ENCODE data around the gene N4BP3. TPM values are rescaled to one million over a fixed set of nuclear protein-coding genes. Genes with fewer than 3 reads are reported as not detected.
"Not testable (repeated sequence)": the region's sequence is repeated elsewhere in the genome, so short reads cannot be mapped to it uniquely, and the experiment has no call there.

The N4BP3 gene
- total RNA-seq, 3 donors from 2014 or later: 6.4 to 7.8 (median 7.6) TPM

DNA sequence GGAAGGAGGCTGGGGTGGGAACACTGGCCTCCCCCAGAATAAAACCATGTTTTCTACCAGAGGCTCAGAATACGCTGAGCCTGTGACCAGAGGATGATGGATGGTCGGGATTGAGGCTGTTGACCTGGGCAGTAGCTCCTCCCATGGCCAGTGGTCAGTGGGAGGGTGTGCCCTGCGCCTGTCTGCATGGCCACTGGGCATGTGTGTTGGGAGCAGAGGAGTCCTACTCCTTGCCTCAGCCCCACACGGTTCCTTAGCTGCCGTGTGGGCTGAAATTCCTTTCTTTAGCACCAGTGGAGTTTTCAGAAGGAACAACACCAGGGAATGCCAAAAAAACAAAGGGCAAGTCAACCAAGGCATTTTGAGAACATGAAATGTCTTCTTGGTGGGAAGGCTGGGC, 9.0 kb downstream of the N4BP3 start:
- no peak for DNase-seq
- no peak for ATAC-seq
- Mint-ChIP-seq H3K27me3 (ENCODE audit: low read depth) (no peaks in the 10 kb centered on the region), H3K4me1 (ENCODE audit: low read depth) (peaks cover 12% of the 10 kb centered on the region), H3K36me3 (ENCODE audit: insufficient read depth) (no peaks in the 10 kb centered on the region), H3K4me3 (no peak overlapping the region), H3K9me3 (no peaks in the 10 kb centered on the region)

DNA sequence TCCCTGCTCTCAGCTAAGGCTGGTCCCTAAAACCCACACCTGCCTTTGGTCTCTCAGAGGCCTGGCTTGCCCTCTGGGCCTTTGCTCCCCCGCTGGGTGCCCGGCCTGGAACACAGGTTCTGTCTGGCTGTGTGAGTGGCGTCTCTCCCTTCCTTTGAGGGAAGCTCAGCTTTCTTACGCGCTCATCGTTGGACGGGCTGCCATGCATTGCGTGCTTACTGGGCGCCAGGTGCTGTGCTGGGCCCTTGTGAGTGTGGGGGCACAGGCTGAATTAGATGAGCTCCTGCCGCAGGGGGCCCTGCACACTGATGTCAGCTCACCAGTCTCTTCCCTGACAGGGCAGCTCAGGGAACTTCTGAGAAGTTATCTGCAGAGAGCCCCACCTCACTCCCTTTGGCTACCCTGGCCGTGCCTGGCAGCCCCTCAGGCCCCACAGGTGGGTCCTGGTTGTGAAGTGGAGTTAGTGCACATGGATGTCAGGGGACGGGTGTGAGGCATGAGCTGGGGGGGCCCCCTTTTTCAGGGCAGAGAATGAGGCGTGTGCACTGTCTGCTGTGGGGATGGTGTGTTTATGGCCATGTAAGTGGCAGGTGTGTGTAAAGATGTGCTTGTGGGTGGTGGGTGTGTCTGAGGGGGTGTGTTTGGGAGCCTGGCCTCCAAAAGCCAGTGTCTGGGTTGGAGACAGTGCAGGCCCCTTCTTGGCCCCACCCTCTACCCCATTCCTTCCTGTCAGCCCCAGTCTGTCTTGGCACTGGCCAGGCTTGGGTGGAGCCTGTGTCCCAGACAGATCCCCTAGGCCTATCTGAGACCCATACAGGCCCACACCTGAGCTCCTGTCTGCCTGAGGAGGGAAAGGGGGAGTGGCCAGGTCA, 10.0 kb downstream of the N4BP3 start:
- ATAC-seq: no peak
- peaks cover 12% of the 10 kb centered on the region for H3K4me1 Mint-ChIP-seq (ENCODE audit: low read depth)
- no peaks in the 10 kb centered on the region for H3K9me3 Mint-ChIP-seq
- H3K36me3 Mint-ChIP-seq (ENCODE audit: insufficient read depth): no peaks in the 10 kb centered on the region
- no peaks in the 10 kb centered on the region for H3K27me3 Mint-ChIP-seq (ENCODE audit: low read depth)
- DNase-seq: no peak
- H3K4me3 Mint-ChIP-seq: no peak overlapping the region

DNA sequence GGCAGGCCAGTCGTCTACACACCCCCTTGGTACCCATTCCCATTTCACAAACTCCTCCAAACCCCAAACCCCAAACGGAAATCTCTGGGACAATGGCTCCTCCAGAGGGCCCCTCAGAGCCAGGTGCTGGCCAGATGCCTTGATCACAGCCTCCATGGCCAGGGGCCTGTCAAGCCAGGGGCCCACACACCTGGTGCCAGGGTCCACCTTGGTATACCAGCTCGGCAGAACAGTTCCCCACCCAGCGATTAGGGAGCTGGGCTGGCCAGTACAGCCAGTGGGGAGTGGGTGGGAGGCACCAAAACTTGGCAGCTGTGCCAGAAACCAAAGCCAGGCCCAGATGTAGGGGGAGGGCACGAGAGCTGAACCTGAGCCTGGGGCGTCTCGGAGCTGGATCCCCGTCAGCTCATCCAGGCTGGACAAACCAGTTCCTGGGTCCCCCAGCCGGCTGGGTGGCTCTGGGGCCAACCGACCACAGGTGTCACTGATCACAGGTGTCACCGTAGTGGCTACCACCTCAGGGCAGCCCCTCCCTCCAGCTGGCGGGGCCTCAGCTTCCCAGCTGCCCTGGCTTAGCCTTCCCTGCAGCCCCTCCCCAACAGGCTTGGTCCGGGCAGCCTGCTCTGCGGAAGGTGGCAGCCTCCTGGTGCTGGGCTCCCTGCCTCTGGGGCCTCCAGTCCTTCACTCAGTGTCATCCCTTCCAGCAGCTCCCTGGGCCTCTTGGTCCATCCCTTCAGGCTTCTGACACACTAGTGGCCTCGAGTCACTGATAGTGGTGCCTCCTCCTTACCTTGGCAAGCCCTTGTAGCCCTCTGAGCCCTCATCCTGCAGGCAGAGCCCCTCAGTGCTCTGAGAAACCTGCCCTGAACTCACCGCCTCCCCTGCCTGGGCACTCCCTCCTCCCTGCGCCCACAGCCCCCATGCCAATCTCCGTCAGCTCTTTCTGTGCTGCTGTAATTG, 10.9 kb downstream of the N4BP3 start:
- ATAC-seq: no peak
- Mint-ChIP-seq H3K4me1 (ENCODE audit: low read depth) (peaks cover 12% of the 10 kb centered on the region), H3K27me3 (ENCODE audit: low read depth) (no peaks in the 10 kb centered on the region), H3K4me3 (no peak overlapping the region), H3K36me3 (ENCODE audit: insufficient read depth) (no peaks in the 10 kb centered on the region), H3K9me3 (no peaks in the 10 kb centered on the region)
- no peak for DNase-seq

- no peaks in the 10 kb centered on the region for H3K9me3 Mint-ChIP-seq
- peaks cover 15% of the 10 kb centered on the region for H3K4me1 Mint-ChIP-seq (ENCODE audit: low read depth)
- ATAC-seq (no peak), DNase-seq (no peak)
- H3K36me3 Mint-ChIP-seq (ENCODE audit: insufficient read depth): no peaks in the 10 kb centered on the region
- H3K4me3 Mint-ChIP-seq: no peak overlapping the region
- H3K27me3 Mint-ChIP-seq (ENCODE audit: low read depth): no peaks in the 10 kb centered on the region
Observed at GRCh38 chr5:178125253-178125906, 12.0 kb downstream of the N4BP3 start.

GRCh38 chr5:178126556-178126955, 13.2 kb downstream of the N4BP3 start:
- no peak overlapping the region for H3K4me3 Mint-ChIP-seq
- ATAC-seq (no peak), DNase-seq (no peak)
- H3K9me3 Mint-ChIP-seq: no peaks in the 10 kb centered on the region
- peaks cover 9% of the 10 kb centered on the region for H3K4me1 Mint-ChIP-seq (ENCODE audit: low read depth)
- H3K27me3 Mint-ChIP-seq (ENCODE audit: low read depth): no peaks in the 10 kb centered on the region
- no peaks in the 10 kb centered on the region for H3K36me3 Mint-ChIP-seq (ENCODE audit: insufficient read depth)

- H3K27me3 Mint-ChIP-seq (ENCODE audit: low read depth); DNase-seq; H3K9me3 Mint-ChIP-seq; ATAC-seq; H3K36me3 Mint-ChIP-seq (ENCODE audit: insufficient read depth); H3K4me3 Mint-ChIP-seq: not testable (repeated sequence)
- peaks cover 16% of the 10 kb centered on the region for H3K4me1 Mint-ChIP-seq (ENCODE audit: low read depth)
Observed at GRCh38 chr5:178127300-178128009, 14.1 kb downstream of the N4BP3 start.

DNA sequence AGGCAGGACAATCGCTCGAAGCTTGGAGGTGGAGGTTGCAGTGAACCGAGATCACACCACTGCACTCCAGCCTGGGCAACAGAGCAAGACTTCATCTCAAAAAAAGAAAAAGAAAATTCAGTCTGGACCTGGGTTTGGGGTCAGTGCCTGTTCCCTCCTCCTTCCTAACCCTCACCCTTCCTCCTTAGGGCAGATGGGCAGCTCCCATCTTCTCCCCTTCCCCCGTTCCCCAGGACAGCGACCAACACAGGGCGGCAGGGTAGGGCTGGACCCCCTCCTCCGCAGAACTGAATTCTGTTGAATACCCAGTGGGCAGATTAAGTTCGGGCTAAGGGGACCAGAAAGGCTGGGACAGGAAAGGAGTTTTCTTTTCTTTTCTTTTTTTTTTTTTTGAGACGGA, 16.0 kb downstream of the N4BP3 start:
- no peak for ATAC-seq
- DNase-seq: no peak
- Mint-ChIP-seq H3K4me1 (ENCODE audit: low read depth) (peaks cover 21% of the 10 kb centered on the region), H3K27me3 (ENCODE audit: low read depth) (no peaks in the 10 kb centered on the region), H3K4me3 (no peak overlapping the region), H3K9me3 (no peaks in the 10 kb centered on the region), H3K36me3 (ENCODE audit: insufficient read depth) (peaks cover 7% of the 10 kb centered on the region)

GRCh38 chr5:178130234-178130575, 16.9 kb downstream of the N4BP3 start:
- not testable (repeated sequence) for H3K27me3 Mint-ChIP-seq (ENCODE audit: low read depth); DNase-seq; H3K9me3 Mint-ChIP-seq; ATAC-seq
- peaks cover 22% of the 10 kb centered on the region for H3K4me1 Mint-ChIP-seq (ENCODE audit: low read depth)
- H3K36me3 Mint-ChIP-seq (ENCODE audit: insufficient read depth): peaks cover 10% of the 10 kb centered on the region
- H3K4me3 Mint-ChIP-seq: peak overlapping the region; percentile 89

DNA sequence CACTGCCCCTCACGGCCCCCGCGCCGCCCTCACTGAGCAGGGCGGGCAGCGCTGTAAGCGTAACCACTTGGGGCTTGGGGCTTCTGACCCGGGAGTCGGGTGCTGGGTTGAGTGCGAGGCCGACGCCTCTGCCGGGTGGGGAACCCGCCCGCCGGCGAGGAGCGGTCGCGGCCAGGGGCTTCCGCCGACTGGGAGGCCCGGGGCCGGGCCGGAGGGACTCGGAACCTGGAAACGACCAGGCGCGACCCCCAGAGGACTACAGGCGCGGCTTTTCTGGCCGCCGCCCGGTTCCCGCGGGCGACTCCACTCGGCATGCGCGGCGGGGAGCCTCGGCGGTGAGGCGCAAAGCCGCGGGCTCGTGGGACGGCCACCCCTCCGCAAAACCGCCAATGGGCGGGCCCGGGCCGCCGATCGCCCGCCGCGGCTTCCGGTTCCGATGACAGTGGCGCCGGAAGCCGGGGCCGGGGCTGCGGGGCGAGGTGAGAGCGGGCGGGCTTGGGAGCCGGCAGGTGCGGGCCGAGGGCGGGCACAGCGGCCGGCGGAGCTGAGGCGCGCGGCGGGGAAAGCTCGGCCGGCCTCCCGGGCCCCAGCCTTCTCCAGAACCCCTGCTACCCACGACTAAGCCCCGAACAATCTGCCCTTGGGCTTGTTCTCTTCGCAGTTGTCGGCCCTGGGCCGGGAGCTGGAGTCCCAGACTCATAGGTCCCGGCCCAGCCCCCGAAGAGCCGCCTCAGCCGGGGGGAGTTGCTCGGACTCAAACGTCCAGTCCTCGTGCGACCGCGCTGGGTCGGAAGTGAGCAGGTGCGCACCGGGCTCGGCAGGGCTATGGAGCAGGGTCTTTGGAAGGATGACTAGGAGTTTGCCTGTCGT, 17.5 kb downstream of the N4BP3 start, which contains the start of gene RMND5B:
RMND5B (plus strand) TSS at position 439 of the 870 bp plus-strand sequence. CDS start 7,106 bp downstream, outside the sequence.
- Mint-ChIP-seq H3K36me3 (ENCODE audit: insufficient read depth) (peaks cover 15% of the 10 kb centered on the region), H3K4me3 (peak within 1 kb of the TSS; percentile 89), H3K4me1 (ENCODE audit: low read depth) (peaks cover 25% of the 10 kb centered on the region), H3K27me3 (ENCODE audit: low read depth) (no peaks in the 10 kb centered on the region), H3K9me3 (no peaks in the 10 kb centered on the region)
- DNase-seq: peak; percentile 71
- peak; percentile 93 to 96 for ATAC-seq

DNA sequence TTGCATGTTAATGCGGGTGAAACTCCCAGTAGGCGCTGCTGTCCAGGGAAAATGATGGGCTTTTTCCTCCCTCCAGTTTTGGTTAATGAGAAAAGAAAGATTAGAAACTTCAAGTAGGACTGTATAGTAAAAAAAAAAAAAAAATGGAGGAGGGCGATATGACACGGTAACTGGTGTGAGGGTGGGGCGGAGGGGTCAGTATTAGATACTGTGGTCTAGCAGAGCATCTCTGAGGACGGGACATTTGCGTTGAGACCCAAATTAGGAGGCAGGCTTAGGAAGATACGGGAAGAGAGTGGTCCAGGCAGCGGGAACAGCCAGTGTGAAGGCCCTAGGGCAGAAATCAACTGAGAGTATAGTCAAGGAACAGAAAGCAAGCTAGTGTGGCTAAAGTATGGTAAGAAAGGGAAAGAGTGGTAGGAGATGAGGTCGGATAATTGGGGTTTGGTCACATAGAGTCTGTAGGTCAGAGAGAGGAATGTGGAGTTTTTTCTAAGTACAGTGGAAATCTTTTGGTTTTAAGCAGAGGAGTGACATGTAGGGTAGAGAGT, 18.2 kb downstream of the N4BP3 start:
- Mint-ChIP-seq H3K27me3 (ENCODE audit: low read depth) (no peaks in the 10 kb centered on the region), H3K4me3 (peak overlapping the region; percentile 89), H3K36me3 (ENCODE audit: insufficient read depth) (peaks cover 18% of the 10 kb centered on the region), H3K9me3 (no peaks in the 10 kb centered on the region), H3K4me1 (ENCODE audit: low read depth) (peaks cover 26% of the 10 kb centered on the region)
- no peak for ATAC-seq
- DNase-seq: no peak

- no peak for ATAC-seq
Observed at GRCh38 chr5:178136990-178137389, 23.7 kb downstream of the N4BP3 start.

GRCh38 chr5:178137991-178138390, 24.7 kb downstream of the N4BP3 start:
- Mint-ChIP-seq H3K4me3 (no peak overlapping the region), H3K36me3 (ENCODE audit: insufficient read depth) (peaks cover 31% of the 10 kb centered on the region), H3K9me3 (no peaks in the 10 kb centered on the region), H3K27me3 (ENCODE audit: low read depth) (no peaks in the 10 kb centered on the region), H3K4me1 (ENCODE audit: low read depth) (peaks cover 10% of the 10 kb centered on the region)
- no peak for ATAC-seq
- DNase-seq: no peak

More at GRCh38 chr5:178136990-178137389, 23.7 kb downstream of the N4BP3 start:
- Mint-ChIP-seq H3K27me3 (ENCODE audit: low read depth) (no peaks in the 10 kb centered on the region), H3K9me3 (no peaks in the 10 kb centered on the region), H3K36me3 (ENCODE audit: insufficient read depth) (peaks cover 24% of the 10 kb centered on the region), H3K4me3 (no peak overlapping the region), H3K4me1 (ENCODE audit: low read depth) (peaks cover 15% of the 10 kb centered on the region)
- DNase-seq: no peak

DNA sequence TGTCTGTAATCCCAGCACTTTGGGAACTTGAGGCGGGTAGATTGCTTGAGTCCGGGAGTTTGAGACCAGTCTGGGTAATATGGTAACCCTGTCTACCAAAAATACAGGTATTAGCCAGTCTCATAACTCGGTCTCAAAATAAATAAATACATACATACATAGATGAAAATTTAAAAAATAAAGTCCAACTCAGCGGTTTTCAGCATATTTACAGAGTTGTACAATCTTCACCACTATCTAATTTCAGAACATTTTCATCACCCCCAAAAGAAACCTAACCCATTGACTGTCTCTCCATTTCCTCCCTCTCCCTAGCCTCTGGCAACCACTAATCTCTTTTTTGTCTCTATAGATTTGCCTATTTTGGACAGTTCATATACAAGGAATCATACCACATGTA, 28.2 kb downstream of the N4BP3 start:
- H3K27me3 Mint-ChIP-seq (ENCODE audit: low read depth): no peaks in the 10 kb centered on the region
- no peaks in the 10 kb centered on the region for H3K9me3 Mint-ChIP-seq
- H3K36me3 Mint-ChIP-seq (ENCODE audit: insufficient read depth): peaks cover 25% of the 10 kb centered on the region
- H3K4me3 Mint-ChIP-seq: no peak overlapping the region
- no peak for DNase-seq
- H3K4me1 Mint-ChIP-seq (ENCODE audit: low read depth): peaks cover 4% of the 10 kb centered on the region
- ATAC-seq: no peak
